RWPE2 (cell line): ENCODE data around the gene RASSF9.

Experiments
- ATAC-seq: fragments of 200-7000 bp; cut with Tn5 transposase; 3 replicates; pipeline ENCODE4 v1.9.1; 2021; ENCODE audit warnings: low read depth
- DNase-seq: peaks from one replicate; pipeline ENCODE4 v3.0.0-alpha.2; 2020; ENCODE audit warnings: low spot score
- H3K27ac ChIP-seq: fragments of 450-650 bp; 2 replicates; pipeline ENCODE4 v1.5.1; 2017; ENCODE audit warnings: mild to moderate bottlenecking; ENCODE audit not compliant: poor library complexity, severe bottlenecking
- H3K27me3 ChIP-seq: fragments of 250-450 bp; sonication (Bioruptor Pico); 2 replicates; pipeline ENCODE4 v1.5.1; 2021; ENCODE audit warnings: mild to moderate bottlenecking, moderate library complexity; ENCODE audit not compliant: insufficient read depth, poor library complexity, severe bottlenecking
- H3K36me3 ChIP-seq: fragments of 250-450 bp; sonication (Bioruptor Pico); 2 replicates; pipeline ENCODE4 v1.5.1; 2020; ENCODE audit warnings: low read depth, mild to moderate bottlenecking, moderate library complexity
- H3K4me1 ChIP-seq: fragments of 250-450 bp; sonication (Bioruptor Pico); 2 replicates; pipeline ENCODE4 v1.5.1; 2021; ENCODE audit warnings: mild to moderate bottlenecking, moderate library complexity; ENCODE audit not compliant: insufficient read depth, poor library complexity, severe bottlenecking
- H3K4me3 ChIP-seq: fragments of 250-450 bp; sonication (Bioruptor Pico); 2 replicates; pipeline ENCODE4 v1.5.1; 2021; ENCODE audit warnings: mild to moderate bottlenecking, moderate library complexity; ENCODE audit not compliant: severe bottlenecking
- H3K9me3 ChIP-seq: fragments of 250-450 bp; sonication (Bioruptor Pico); 2 replicates; pipeline ENCODE4 v1.5.1; 2021; ENCODE audit warnings: mild to moderate bottlenecking, moderate library complexity; ENCODE audit not compliant: severe bottlenecking
- TF ChIP-seq, protein P1 (sequence below): fragments of 450-650 bp; IDR thresholded peaks from one replicate; pipeline ENCODE4 v1.5.1; 2017; ENCODE audit warnings: mild to moderate bottlenecking, moderate library complexity; ENCODE audit not compliant: poor library complexity, severe bottlenecking

The RASSF9 gene

GRCh38 chr12:85759623-85760022 lies 76.6 kb downstream of the RASSF9 start:
- TF ChIP-seq, protein P1, sequence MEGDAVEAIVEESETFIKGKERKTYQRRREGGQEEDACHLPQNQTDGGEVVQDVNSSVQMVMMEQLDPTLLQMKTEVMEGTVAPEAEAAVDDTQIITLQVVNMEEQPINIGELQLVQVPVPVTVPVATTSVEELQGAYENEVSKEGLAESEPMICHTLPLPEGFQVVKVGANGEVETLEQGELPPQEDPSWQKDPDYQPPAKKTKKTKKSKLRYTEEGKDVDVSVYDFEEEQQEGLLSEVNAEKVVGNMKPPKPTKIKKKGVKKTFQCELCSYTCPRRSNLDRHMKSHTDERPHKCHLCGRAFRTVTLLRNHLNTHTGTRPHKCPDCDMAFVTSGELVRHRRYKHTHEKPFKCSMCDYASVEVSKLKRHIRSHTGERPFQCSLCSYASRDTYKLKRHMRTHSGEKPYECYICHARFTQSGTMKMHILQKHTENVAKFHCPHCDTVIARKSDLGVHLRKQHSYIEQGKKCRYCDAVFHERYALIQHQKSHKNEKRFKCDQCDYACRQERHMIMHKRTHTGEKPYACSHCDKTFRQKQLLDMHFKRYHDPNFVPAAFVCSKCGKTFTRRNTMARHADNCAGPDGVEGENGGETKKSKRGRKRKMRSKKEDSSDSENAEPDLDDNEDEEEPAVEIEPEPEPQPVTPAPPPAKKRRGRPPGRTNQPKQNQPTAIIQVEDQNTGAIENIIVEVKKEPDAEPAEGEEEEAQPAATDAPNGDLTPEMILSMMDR = no peak
- no peak for DNase-seq
- Histone ChIP-seq H3K36me3 (no peaks in the 10 kb centered on the region), H3K4me3 (no peak overlapping the region), H3K27me3 (no peaks in the 10 kb centered on the region), H3K4me1 (no peaks in the 10 kb centered on the region), H3K27ac (no peak overlapping the region), H3K9me3 (no peaks in the 10 kb centered on the region)
- ATAC-seq = no peak

DNA sequence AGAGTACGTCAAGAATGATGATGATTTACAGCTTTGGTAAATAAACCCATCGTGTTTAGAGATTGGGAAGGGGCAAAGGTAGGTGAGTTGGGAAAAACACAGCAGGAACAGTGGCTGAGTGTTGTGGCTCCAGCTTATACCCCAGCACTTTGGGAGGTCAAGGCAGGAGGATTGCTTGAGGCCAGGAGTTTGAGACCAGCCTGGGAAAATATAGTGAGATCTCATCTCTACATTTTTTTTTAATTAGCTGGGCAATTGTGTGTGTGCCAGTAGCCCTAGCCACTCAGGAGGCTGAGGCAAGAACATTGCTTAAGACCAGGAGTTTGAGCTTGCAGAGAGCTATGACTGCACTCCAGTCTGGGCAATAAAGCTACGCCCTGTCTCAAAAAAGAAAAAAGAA lies 77.1 kb downstream of the RASSF9 start:
- Histone ChIP-seq H3K4me3 (no peak overlapping the region), H3K4me1 (no peaks in the 10 kb centered on the region), H3K36me3 (no peaks in the 10 kb centered on the region), H3K27ac (no peak overlapping the region), H3K27me3 (no peaks in the 10 kb centered on the region), H3K9me3 (no peaks in the 10 kb centered on the region)
- TF ChIP-seq, protein P1 = no peak
- DNase-seq (no peak), ATAC-seq (no peak)

DNA sequence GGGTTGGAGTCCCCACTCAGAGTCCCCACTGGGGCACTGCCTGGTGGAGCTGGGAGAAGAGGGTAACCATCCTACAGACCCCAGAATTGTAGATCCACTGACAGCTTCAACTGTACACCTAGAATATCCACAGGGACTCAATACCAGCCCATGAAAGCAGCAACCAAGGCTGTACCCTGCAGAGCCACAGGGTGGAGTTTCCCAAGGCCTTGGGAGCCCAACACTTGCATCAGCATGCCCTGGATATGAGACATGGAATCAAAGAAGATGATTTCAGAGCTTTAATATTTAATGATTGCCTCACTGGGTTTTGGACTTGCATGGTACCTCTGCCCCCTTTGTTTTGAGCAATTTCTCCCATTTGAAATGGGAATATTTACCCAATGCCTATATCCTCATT lies 80.4 kb downstream of the RASSF9 start:
- Histone ChIP-seq H3K4me1 (no peaks in the 10 kb centered on the region), H3K36me3 (no peaks in the 10 kb centered on the region), H3K27ac (no peak overlapping the region), H3K4me3 (no peak overlapping the region), H3K9me3 (no peaks in the 10 kb centered on the region), H3K27me3 (no peaks in the 10 kb centered on the region)
- no peak for DNase-seq
- peak; percentile 31; the same call in 2 of the 3 replicates for ATAC-seq
- TF ChIP-seq, protein P1 = no peak
